Measurements from ENCODE around the gene PTPRZ1.

PTPRZ1 gene

DNA sequence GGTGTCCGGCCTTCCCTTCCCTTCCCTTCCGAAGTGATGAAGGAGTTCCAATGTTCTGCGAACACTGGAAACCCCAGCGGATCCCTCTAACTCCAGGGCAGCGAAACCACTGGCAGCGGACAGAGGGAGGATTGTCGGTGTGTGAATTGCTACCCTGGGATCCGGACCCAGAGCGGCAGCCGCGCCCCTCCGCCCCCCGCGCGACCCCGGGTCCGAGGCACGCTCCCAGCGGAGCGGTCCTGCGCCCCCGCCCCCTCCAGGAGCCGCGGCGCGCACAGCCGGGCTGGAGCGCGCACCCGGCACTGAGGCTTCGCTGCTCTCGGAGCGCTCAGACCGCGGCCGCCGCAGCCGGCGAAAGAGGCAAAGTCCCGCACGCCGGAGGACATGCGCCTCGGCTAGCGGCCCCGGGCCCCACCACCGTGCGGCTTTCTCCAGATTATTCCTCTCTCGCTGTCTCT, at the start of gene PTPRZ1:
Gene PTPRZ1 (plus strand): TSS at position 331 of the 458 bp plus-strand sequence. CDS start 339 bp downstream, outside the sequence.
- DNase-seq (ENCODE audit: low spot score), result peak; percentile 25

DNA sequence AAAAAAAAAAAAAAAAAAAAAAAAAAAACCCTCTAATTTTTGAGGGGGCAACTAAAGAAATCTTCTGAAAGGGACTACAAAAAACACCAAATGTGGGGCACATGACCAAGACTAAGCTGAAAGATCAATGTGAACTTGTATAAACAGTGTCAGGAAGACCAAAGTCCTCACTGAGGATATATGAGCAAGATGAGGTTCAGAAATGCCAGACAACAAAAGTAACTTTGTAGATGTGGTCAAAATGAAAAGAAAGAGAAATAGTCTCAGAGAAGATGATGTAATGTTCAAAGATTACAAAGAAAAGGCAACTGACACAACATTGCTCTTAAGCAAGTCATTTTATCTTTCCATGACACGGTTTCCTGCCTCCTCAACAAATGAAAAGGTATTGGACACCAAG, 48.7 kb upstream of the PTPRZ1 start:
- no peak for DNase-seq (ENCODE audit: low spot score)

DNA sequence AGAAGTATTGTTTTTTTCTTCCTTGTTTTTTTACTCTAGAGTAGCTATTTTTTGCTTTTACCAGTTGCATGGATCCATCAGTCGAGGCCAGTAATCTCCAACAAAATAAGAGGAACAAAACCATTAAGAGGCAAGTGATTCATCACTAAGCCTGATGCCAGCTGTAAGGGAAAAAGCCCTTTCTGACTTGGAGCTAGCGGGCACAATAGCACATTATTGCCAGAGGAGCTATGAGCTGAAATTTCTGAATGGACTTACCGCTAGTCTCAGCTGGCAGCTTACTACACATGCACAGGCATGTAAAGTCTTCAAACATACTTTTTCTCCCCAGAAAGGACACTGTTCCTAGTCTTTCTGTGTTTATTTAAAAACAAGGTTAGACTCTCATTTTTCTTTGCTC, 41.6 kb upstream of the PTPRZ1 start:
- peak; percentile 67 for DNase-seq (ENCODE audit: low spot score)

DNA sequence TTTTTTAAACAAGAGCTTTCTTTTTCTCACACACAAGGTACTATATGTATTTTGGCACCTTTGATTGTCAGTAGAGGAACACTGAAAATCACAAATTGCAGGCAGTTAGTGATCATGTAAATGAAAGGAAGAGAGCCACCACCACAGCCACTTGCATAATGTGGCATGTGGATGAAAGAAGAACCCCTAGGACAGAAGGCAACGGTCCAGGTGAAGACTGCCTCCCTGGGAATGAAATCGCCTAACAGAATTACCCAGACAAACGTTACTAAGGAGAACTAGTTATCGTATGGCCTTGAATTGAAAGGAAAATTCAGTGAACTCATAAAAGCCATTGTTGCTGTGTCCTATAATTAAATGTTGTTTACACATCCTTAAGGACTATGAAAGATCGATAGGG, 41.2 kb upstream of the PTPRZ1 start:
- no peak for DNase-seq (ENCODE audit: low spot score)

DNA sequence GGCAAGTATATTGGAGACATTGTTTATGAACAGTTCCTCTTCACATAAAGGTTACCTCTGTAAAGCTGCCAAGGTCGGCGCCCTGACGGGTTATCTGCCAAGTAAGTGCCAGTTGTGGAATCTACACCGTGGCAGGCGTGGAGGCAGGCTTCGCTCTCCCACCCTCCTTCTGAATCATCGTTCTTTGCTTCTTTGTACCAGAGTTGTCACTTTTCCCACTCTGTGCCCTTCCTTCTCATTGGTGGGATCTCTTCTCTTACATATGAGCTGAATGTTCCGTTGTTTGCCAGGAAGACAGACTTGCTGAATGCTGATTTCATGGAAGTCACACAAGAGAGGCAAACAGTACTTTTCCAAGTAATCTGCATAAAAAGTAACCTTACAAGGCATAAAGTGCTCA, 40.6 kb upstream of the PTPRZ1 start:
- peak; percentile 31 for DNase-seq (ENCODE audit: low spot score)

DNA sequence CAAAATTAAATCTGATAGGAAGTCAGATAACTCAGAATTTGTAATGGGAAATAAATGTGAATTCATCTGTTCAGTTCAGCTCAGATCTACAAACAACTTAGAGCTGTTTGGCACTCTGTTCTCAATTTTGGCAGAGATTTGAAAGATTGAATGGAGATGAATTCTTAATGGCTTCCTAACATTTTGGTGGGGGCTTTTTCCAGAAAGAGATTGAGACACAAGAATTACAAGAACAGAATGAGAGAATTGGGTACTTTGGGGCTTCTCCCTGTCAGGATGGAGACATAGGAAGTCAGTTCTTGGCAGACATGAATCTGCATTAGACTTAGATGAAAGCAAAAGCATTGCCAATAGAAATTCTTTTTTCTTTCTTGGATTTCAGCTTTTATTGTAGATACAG, 39.0 kb upstream of the PTPRZ1 start:
- peak; percentile 38 for DNase-seq (ENCODE audit: low spot score)

DNA sequence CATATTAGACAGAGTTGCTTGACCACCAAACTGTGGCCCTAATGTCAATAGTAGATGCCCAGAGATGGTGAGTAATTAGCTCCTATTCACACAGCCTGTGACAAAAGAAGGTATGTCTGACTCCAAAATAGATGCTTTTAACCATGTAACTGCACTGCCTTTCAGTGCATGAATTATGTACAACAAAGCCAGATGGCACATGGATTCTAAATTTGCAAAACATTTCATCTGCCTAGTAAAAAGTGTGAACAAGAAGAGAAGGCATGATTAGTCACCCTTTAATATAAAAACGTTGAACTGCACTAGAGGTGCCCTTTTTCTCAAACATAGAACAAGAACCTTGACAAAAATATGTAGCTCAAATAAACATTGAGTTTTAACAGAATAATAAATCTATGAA, 35.5 kb upstream of the PTPRZ1 start:
- DNase-seq (ENCODE audit: low spot score), result no peak

DNA sequence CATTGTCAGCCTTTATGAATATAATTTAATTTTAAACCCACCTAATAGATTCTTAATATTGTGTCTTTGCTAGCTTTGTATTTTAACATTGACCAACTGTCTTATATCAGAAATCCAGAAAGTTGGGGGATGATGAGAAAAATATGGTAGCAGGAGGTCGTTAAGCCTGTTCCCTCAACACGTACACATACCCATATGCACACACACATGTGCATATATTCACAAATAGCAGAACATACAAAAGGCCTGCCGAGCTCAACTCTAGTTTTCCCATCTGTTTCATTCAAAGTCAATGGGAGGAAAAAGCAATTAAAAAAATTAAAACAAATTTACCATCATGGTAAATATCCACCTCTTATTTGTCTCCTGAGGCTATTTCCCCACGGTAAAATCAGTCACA, 25.9 kb upstream of the PTPRZ1 start:
- DNase-seq (ENCODE audit: low spot score), result no peak

DNA sequence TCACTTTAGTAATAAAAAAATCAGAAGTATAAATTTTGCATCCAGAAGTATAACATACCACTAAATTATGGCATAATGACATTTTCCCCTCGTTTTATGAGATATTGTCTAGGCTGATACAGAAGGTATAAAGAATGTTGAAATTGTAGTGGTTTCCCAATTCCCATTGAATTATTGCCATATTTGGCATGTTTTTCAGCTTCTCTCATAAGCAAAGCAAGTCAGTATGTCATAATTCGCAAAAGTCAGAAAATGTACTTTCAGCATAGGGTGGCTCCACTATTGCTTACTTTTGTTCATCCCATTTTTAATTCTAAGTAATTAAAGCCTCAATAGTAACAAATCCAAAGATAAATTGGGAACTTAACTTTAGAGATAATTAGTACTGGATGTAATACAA, 19.7 kb upstream of the PTPRZ1 start:
- DNase-seq (ENCODE audit: low spot score), result no peak

DNA sequence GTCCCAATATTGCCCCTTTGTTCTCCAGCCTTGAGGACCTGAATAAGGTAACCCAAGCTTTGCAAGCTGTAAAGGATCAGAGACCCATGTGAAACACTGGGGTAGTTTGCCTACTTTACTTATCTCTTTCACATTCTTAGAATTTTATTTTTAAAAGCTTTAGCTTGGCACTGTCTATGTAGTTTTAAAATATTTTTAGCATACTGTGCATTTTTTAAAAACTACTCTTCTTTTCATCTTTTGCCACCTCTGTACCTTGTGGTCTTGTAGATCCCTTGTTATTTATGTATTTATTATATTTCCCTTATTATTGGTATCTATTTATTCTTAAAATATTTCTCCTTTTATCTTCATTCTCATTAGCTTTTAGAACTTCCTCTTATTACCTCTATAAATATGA, 12.0 kb upstream of the PTPRZ1 start:
- no peak for DNase-seq (ENCODE audit: low spot score)

DNA sequence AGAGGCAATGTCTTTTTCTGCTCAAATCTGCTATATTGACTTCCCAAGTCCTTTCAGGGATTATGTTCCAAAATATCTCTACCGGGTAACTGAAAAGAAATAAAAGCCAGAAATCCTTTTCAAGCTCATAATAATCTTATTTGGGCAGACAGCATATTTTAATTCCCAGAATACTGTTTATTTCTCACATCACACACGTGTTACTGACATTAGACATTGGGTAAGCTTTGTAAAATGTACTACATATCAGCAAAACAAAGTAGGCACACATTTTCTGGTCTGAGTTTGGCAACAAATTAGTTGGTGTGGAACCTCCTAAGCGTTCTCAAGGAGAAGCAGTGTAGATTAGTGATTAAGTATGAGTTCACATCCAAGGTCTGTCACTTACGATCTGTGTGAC, 10.4 kb upstream of the PTPRZ1 start:
- DNase-seq (ENCODE audit: low spot score), result no peak

DNA sequence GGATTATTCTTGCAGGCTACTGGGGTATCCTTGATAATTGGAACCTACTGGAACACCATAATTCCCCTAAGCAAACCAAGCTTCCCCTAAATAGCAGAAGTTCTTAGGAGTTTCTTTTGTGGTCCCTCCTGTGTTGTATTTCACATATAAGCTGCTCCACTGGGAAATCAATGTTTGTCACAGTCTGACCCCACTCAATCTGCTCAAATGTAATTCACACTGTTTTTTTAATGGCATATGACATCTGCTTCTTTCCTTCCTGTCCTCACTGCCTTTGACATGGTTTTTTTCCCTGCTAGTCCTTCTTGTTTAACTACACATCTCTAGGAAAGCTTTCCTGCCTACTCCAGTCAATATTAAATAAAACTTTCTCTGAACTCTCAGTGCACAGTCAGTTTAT, 1.8 kb upstream of the PTPRZ1 start:
- no peak for DNase-seq (ENCODE audit: low spot score)

DNA sequence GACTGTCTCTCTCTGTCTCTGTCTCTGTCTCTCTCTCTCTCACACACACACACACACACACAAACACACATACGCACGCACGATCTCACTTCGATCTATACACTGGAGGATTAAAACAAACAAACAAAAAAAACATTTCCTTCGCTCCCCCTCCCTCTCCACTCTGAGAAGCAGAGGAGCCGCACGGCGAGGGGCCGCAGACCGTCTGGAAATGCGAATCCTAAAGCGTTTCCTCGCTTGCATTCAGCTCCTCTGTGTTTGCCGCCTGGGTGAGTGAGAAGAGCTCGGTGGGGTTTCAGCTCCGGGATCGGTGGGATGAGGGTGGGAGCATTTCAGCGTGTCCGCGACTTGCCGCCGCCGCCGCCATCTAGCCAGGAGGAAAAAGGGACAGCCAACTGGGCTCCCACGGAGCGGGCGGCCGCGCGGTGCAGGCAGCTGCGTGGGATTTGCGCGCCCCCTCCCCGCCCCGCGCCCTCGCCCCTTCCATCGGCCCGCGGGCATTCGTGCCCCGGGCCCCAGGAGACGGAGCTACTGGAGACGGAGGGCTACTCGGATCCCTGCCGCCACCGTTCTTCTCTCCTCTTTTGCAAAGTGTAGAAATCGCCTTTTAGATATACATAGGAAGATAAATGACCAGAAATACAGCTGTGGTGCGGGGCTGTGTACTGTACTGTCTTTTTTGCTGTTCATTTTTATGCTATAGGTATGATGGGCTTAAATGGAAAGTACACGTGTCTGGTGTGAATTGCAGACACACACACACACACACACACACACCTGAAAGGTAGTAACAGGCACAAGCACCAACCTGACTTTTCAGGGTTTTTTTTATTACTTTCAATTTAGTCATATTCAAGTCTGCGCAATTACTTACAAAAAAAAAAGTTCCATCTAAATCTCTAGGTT, 581 bp downstream of the PTPRZ1 start:
- no peak for DNase-seq (ENCODE audit: low spot score)

DNA sequence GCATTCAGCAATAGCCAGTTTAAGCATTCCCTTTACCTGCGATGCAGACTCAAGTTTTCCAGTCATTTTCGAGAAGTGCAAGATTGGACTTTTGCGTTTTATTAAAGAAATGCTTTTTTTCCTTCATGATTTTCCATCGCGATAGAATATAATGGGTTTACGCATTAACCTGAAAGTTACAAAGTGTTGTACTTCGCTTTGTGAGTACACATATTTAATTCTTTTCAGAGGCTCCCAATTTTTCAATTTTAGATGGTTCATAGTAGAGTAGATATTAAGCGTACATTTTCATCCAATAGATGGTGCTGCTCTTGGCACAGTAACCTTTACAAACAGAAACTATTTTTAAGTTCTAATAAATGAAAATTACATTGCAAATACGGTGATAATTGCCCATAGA, 1.3 kb downstream of the PTPRZ1 start:
- no peak for DNase-seq (ENCODE audit: low spot score)

DNA sequence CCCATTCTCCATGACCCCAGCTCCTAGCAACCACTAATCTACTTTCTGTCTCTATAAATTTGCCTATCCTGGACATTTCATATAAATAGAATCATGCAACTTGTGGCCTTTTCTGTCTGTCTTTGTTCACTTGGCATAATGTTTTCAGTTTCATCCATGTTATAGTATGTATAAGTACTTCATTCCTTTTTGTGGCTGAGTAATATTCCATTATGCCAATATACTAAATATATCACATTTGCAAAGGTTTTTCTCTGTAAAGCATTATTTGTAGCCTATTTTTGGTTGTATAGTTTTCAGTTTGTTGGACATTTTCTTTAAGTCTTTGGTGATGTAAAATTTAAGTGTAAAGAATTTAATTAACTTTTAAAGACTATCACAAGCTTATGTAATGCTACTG, 2.2 kb downstream of the PTPRZ1 start:
- DNase-seq (ENCODE audit: low spot score), result no peak

DNA sequence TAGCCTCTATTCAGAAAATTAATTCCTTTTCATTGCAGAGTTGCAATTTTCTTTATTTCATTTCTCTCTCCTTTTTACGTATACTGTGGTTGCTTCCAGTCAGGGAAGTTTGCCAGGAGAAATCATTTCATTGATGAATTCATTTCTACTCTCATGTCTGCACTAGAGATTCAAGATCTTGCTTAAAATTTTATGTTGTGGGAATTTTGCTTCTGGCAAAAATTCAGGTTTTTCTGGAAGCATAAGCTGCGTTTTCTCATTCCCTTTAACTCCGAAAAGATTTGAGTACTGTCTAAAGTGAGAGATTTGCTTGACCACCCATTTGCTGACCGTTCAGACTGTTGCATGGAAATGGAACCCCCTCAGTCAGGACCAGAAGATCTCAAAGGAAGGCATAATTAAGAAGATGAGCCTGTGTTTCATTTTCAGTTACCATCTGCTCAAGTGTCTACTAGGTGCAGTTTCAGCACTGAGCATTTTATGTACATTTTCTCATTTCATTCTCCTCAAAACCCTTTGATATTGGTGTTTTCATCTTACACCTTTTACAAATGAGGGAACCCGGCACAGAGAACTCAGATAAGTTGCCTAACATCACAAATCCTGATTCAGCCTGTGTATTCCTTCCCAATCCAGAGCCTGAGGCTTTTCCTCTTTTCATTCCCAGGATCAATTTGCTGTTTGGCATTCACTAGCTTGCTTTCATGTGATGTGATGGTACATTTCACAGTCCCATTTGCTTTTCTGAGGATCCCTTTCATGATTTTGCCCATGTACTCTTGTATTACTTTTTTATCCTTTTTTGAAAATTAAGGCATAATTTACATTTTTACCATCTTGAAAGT, 3.9 kb downstream of the PTPRZ1 start:
- no peak for DNase-seq (ENCODE audit: low spot score)

DNA sequence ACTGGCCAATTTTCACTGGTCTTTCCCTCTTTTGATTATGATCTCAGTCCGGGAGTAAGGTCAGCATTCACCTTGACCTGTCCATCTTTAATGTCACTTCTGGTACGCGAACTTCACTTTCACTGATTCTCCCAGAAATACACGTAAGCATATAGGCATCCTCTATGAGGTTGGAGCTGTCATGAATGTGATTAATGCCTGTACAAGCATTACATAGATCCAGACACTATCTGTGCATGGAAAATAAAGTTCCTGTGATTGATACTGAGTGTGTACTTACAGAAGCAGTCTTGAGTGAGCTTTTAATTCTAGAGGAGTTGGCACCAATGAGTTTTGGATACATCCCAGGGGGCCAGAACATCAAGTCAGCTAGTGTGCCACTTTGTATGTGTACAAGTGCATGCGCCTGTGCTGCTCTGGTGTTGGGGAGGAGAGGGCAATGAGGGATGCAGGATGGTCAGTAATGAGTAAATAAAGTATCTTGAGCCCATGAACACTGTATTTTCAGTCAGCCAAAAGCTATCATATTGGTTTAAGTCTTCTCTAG, 6.0 kb downstream of the PTPRZ1 start:
- no peak for DNase-seq (ENCODE audit: low spot score)

DNA sequence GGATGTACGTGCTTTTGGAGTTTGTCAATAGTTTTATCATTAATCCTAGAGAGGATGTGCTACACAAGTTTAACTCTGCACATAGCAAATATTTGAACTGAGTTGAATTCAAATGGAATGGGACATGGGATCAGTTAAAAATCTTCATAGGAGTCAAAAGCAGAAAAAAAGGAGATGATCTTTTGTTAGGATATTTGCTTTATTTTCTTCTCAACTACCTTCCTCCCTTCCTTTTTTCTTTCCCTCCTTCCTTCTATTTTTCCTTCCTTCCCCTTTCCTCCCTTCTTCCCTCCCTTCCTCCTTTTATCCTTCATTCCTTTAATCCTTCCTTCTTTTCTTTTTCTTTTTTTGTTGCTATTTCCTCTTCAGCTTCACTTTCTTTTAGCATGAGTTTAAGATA, 6.6 kb downstream of the PTPRZ1 start:
- DNase-seq (ENCODE audit: low spot score), result no peak

DNA sequence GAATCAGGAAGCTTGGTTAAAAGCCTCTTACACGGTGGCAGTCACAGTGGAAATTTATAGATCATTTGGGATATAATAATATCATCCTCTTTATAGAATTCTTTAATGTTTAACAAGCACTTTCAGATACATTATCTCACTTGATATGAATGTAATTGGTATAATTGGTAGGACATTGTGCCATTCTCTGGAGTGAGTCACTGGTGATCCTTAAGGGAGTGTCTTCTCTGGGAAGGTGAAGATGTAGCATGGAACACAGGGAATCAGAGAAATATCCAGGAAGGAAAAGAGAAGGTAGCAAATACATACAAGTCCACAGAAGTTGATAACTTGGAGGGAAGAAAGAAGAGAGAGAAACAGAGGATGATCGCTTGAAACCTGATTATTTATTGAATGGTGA, 9.8 kb downstream of the PTPRZ1 start:
- DNase-seq (ENCODE audit: low spot score), result no peak

DNA sequence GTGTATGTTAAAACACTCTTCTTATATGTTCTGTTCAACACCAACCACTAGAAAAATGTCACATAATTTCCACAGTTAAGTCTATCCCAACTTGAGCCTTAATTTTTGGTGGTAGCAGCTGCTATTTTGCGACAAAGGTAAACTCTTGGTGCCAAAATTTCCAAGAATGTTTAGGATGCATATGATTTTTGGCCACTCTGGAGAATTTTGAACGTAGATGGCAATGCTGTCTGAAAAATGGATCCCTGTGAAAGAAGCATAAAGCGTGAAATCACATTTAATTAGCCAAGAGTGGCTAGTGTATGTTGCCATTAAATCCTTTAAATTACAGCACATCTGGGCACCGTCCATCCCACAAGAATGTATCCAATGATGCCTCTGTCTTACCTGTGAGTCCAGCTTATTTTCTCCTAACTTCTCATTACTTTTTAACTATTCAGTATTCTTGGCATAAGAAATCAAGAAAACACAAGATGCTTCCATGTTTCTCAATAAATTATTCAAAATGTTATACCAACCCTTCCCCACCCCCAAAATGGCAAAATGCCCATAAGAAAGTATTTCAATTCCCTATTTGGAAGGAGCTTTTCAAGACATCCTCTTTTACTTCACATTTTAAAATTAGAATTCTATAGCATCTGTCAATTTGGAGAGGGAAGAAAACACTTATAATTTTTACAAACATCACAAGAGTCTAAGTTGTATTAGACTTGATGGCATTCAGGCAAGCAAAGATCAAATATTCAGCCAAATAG, 12.4 kb downstream of the PTPRZ1 start:
- no peak for DNase-seq (ENCODE audit: low spot score)

DNA sequence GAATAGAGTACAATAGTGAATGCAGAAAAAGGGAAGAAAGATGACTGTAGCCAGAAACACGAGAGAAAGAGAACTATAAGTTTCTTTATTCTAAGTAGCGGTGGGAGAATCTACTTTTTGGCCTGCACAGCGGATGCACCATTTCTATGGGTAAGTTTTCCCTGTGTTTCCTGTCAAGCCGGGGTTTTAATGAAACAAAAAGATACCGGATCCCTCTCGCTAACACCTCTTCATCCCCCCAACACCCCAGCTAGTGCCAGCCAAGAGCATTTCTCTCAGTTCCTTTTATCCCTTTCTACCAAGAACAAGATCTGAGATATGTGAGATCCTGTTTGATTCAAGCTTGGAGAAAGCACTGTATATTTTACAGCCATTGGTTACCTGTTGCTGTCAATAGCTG, 14.7 kb downstream of the PTPRZ1 start:
- DNase-seq (ENCODE audit: low spot score), result no peak

DNA sequence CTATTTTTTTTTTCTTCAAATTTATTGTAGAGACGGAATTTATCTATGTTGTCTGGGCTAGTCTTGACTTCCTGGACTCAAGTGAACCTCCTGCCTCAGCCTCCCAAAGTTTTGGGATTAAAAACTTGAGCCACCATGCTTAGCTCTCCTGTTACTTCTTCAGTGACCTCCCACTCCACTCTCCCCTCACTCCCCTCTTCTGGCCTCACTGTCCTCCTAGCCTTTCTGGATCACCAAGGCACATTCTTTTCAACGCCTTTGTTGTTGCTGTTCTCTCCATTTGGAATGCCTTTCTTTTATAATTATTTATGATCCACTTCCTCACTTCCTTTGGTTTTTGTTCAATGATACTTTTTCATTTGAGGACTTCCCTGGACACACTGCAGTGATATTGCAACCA, 17.9 kb downstream of the PTPRZ1 start:
- no peak for DNase-seq (ENCODE audit: low spot score)
